BLaER1 (cell line): ENCODE results near the gene DCAF7.

Experiments used
- H3K27ac ChIP-seq: shearing (Covaris generic); formaldehyde crosslinking; 2 replicates; pipeline ENCODE4 v1.8.1; 2022
- H3K27me3 ChIP-seq: shearing (Covaris generic); formaldehyde crosslinking; 2 replicates; pipeline ENCODE4 v1.8.1; 2022
- H3K36me3 ChIP-seq: shearing (Covaris generic); formaldehyde crosslinking; 2 replicates; pipeline ENCODE4 v1.8.1; 2022
- H3K4me1 ChIP-seq: shearing (Covaris generic); formaldehyde crosslinking; 2 replicates; pipeline ENCODE4 v1.8.1; 2022
- H3K4me2 ChIP-seq: shearing (Covaris generic); formaldehyde crosslinking; 2 replicates; pipeline ENCODE4 v1.8.1; 2022
- H3K4me3 ChIP-seq: shearing (Covaris generic); formaldehyde crosslinking; 2 replicates; pipeline ENCODE4 v1.8.1; 2022
- H3K9ac ChIP-seq: shearing (Covaris generic); formaldehyde crosslinking; 2 replicates; pipeline ENCODE4 v1.8.1; 2022
- H3K9me3 ChIP-seq: shearing (Covaris generic); formaldehyde crosslinking; 2 replicates; pipeline ENCODE4 v1.8.1; 2022
- H4K20me1 ChIP-seq: shearing (Covaris generic); formaldehyde crosslinking; 2 replicates; pipeline ENCODE4 v1.8.1; 2022
- Cebpa-rat ChIP-seq: shearing (Covaris generic); IDR thresholded peaks from 2 replicates; pipeline ENCODE4 v1.8.1; 2022

The DCAF7 gene

DNA sequence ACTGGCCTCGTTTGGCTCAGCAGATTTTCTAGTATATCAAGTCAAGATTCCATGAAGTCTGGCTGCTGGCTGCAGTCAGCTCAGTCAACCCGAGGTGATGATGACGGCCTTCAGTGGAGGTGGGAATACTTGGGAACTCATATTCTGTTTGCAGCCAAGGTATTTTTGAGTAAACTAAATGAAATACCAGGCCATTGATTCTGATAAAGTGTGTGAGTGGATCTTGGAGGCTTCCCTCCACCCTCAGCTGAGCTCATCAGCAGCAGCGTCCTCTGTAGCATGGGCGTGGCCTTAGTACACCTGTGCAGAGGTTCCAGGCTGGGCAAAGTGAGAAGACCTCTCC, 28.5 kb downstream of the DCAF7 start:
- H4K20me1 ChIP-seq: peaks cover 100% of the 10 kb centered on the region
- H3K9me3 ChIP-seq: no peaks in the 10 kb centered on the region
- H3K9ac ChIP-seq: no peak overlapping the region
- H3K36me3 ChIP-seq: peaks cover 91% of the 10 kb centered on the region
- no peak overlapping the region for H3K27ac ChIP-seq
- no peaks in the 10 kb centered on the region for H3K27me3 ChIP-seq
- no peaks in the 10 kb centered on the region for H3K4me1 ChIP-seq
- H3K4me2 ChIP-seq: no peak overlapping the region
- H3K4me3 ChIP-seq: no peak overlapping the region
- TF ChIP-seq Cebpa-rat: no peak

DNA sequence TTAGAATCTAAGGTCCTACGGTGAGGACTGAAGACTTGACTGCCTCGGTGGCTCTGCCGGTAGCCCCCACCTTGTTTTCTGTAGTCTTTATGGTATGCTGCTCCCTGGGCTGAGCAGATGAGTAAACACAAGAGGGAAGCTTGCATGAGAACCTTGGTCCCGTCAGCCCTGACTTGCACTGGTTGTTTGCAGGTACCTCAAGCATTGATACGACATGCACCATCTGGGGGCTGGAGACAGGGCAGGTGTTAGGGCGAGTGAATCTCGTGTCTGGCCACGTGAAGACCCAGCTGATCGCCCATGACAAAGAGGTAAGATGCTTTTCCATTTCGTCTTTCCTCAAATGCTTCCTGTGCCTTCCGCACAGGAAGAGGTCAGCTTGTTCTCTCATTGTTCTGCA, 29.4 kb downstream of the DCAF7 start:
- no peak for TF ChIP-seq Cebpa-rat
- Histone ChIP-seq H3K27me3 (no peaks in the 10 kb centered on the region), H3K4me1 (no peaks in the 10 kb centered on the region), H3K36me3 (peaks cover 96% of the 10 kb centered on the region), H4K20me1 (peaks cover 99% of the 10 kb centered on the region), H3K4me2 (no peak overlapping the region), H3K9ac (no peak overlapping the region), H3K4me3 (no peak overlapping the region), H3K9me3 (no peaks in the 10 kb centered on the region), H3K27ac (no peak overlapping the region)

DNA sequence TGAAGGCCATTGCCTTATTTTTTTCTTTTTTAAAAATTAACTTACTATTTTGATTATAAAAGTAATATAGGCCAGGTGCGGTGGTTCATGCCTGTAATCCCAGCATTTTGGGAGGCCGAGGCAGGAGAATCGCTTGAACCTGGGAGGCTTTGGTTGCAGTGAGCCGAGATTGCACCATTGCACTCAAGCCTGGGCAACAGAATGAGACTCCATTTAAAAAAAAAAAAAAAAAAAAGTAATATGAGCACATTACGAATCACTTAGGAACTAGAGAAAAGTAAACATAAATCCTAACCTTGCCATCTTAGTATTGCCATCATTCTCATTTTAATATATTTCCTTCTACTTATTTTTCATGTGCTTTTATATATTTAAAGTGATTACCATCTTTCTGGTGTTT, 37.5 kb downstream of the DCAF7 start:
- Histone ChIP-seq H3K27ac (no peak overlapping the region), H3K4me1 (0 out of 2 replicates have a peak, but pooled peaks cover 5% of the 10 kb centered on the region), H3K9ac (no peak overlapping the region), H3K4me3 (no peak overlapping the region), H4K20me1 (peaks cover 55% of the 10 kb centered on the region), H3K27me3 (no peaks in the 10 kb centered on the region), H3K36me3 (peaks cover 98% of the 10 kb centered on the region), H3K4me2 (no peak overlapping the region), H3K9me3 (no peaks in the 10 kb centered on the region)
- no peak for TF ChIP-seq Cebpa-rat

DNA sequence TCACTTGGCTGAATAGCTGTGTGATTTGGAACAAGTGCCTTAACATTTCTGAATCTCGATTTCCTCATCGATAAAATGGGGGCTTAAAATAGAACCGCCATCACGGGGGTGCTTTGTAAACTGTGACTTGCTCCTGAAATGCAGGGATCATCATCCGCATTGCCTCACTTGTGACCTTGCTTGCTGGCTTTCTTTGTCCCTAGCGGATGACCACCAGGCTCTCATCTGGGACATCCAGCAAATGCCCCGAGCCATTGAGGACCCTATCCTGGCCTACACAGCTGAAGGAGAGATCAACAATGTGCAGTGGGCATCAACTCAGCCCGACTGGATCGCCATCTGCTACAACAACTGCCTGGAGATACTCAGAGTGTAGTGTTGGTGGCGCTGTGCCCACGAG, 38.5 kb downstream of the DCAF7 start:
- H4K20me1 ChIP-seq: peaks cover 45% of the 10 kb centered on the region
- no peak overlapping the region for H3K4me2 ChIP-seq
- H3K27ac ChIP-seq: no peak overlapping the region
- peaks cover 95% of the 10 kb centered on the region for H3K36me3 ChIP-seq
- H3K27me3 ChIP-seq: no peaks in the 10 kb centered on the region
- no peak overlapping the region for H3K9ac ChIP-seq
- 0 out of 2 replicates have a peak, but pooled peaks cover 5% of the 10 kb centered on the region for H3K4me1 ChIP-seq
- TF ChIP-seq Cebpa-rat: no peak
- no peaks in the 10 kb centered on the region for H3K9me3 ChIP-seq
- no peak overlapping the region for H3K4me3 ChIP-seq

DNA sequence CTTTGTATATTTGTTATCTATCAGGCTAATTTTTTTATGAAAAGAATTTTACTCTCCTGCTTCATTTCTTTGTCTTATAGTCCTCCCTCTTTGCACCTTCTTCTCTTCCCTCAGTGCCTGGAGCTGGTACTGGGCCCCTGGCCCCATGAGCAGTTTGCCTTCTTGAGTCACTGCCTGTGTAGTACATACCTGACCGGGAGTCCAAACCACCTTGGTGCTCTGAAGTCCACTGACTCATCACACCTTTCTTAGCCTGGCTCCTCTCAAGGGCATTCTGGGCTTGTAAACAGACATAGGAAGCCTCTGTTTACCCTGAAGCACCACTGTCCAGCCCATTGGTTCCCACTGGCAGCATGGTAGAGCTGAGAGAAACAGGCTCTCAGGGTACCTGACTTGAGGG, 39.4 kb downstream of the DCAF7 start:
- Histone ChIP-seq H3K4me3 (no peak overlapping the region), H3K36me3 (peaks cover 95% of the 10 kb centered on the region)
- no peak for TF ChIP-seq Cebpa-rat

DNA sequence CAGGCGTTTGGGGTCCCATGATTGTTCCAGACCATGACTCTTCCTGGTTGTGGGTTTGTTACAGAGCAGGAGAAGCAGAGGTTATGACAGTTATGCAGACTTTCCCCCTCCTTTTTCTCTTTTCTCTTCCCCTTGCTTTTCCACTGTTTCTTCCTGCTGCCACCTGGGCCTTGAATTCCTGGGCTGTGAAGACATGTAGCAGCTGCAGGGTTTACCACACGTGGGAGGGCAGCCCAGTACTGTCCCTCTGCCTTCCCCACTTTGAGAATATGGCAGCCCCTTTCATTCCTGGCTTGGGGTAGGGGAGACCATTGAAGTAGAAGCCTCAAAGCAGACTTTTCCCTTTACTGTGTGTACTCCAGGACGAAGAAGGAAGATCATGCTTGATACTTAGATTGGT, 42.5 kb downstream of the DCAF7 start:
- H3K4me1 ChIP-seq: no peaks in the 10 kb centered on the region
- peaks cover 79% of the 10 kb centered on the region for H3K36me3 ChIP-seq
- no peak overlapping the region for H3K4me2 ChIP-seq
- H3K4me3 ChIP-seq: no peak overlapping the region
- no peak overlapping the region for H3K9ac ChIP-seq
- no peaks in the 10 kb centered on the region for H3K9me3 ChIP-seq
- H3K27me3 ChIP-seq: no peaks in the 10 kb centered on the region
- H3K27ac ChIP-seq: no peak overlapping the region
- H4K20me1 ChIP-seq: 0 out of 2 replicates have a peak, but pooled peaks cover 11% of the 10 kb centered on the region
- TF ChIP-seq Cebpa-rat: no peak

More for the DNA sequence above, 39.4 kb downstream of the DCAF7 start:
- Histone ChIP-seq H3K4me1 (0 out of 2 replicates have a peak, but pooled peaks cover 5% of the 10 kb centered on the region), H3K9me3 (no peaks in the 10 kb centered on the region), H3K27ac (no peak overlapping the region), H3K27me3 (no peaks in the 10 kb centered on the region), H4K20me1 (peaks cover 37% of the 10 kb centered on the region), H3K9ac (no peak overlapping the region), H3K4me2 (no peak overlapping the region)

DNA sequence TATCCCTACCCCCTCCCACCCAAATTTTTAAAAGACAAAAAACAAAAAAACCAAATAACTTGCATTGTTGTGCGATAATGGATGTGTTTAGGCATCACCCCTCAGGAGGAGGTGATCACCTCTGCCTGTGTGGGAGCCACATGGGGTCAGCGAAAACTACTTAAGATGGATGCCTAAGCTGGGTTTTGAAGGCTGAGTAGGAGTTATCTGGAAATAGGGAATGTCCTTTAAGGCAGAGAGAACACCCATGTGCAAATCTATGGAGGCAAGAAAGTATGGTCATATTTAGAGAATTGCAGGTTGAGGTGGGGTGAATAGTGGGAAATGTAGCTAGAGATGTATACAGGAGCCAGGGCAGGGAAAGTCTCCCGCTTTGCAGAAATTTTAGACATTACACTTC, 44.9 kb downstream of the DCAF7 start:
- peaks cover 56% of the 10 kb centered on the region for H3K36me3 ChIP-seq
- H4K20me1 ChIP-seq: 0 out of 2 replicates have a peak, but pooled peaks cover 11% of the 10 kb centered on the region
- H3K9ac ChIP-seq: no peak overlapping the region

DNA sequence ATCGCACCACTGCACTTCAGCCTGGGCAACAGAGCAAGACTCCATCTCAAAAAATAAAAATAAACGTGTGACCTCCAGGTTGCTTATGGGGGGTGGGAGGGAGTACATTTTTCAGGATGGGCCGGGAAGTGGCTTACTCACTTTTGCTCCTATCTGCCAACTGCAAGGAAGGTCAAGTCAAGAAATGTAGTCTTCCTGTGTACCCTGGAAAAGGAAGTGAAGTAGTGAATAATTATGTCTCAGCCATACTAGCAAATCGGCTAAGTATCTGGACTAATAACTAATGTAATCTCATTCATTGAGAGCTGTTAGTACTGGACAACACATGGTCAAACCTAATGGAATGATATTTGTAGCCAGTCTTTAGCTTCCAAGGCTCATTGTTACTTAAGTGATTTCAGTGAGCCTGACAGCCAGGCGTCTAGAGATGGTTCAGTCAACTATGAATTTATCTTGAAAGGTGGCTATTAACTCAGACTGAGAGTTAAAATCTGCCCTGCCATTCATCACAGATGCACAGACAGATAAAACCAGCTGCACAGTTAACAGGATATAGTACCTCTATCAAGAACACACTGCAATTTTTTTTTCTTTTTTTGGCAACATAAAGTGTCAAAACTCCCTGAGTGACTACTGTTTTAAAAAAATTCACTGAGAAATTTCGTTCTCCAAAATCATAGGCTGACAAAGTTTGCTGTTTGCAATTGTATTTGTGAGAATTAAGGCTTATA, 46.7 kb downstream of the DCAF7 start:
- Histone ChIP-seq H3K4me1 (peaks cover 16% of the 10 kb centered on the region), H3K9ac (no peak overlapping the region), H3K9me3 (no peaks in the 10 kb centered on the region), H3K4me2 (no peak overlapping the region), H3K4me3 (no peak overlapping the region), H3K27me3 (no peaks in the 10 kb centered on the region), H4K20me1 (no peaks in the 10 kb centered on the region), H3K27ac (no peak overlapping the region), H3K36me3 (peaks cover 37% of the 10 kb centered on the region)
- no peak for TF ChIP-seq Cebpa-rat

More for the DNA sequence above, 44.9 kb downstream of the DCAF7 start:
- Histone ChIP-seq H3K27ac (no peak overlapping the region), H3K4me1 (peaks cover 4% of the 10 kb centered on the region; the same call in 1 of the 2 replicates), H3K4me2 (no peak overlapping the region), H3K9me3 (no peaks in the 10 kb centered on the region), H3K4me3 (no peak overlapping the region), H3K27me3 (no peaks in the 10 kb centered on the region)
- no peak for TF ChIP-seq Cebpa-rat

DNA sequence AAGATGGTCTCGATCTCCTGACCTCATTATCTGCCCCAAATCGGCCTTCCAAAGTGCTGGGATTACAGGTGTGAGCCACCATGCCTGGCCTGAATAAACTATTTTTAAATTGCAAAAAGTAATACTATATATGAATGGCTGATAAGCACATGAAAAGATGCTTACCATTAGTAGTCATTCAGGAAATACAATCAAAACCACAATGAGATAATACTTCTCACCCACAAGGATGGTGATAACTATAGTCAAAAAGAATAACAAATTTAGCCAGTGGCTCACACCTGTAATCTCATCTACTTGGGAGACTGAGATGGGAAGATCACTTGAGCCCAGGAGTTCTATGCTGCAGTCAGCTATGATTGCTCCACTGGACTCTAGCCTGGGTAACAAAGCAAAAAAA, 48.0 kb downstream of the DCAF7 start:
- TF ChIP-seq Cebpa-rat: no peak
- H3K4me2 ChIP-seq: no peak overlapping the region
- peaks cover 18% of the 10 kb centered on the region for H3K4me1 ChIP-seq
- no peaks in the 10 kb centered on the region for H3K9me3 ChIP-seq
- no peaks in the 10 kb centered on the region for H3K27me3 ChIP-seq
- no peak overlapping the region for H3K4me3 ChIP-seq
- H3K9ac ChIP-seq: no peak overlapping the region
- H4K20me1 ChIP-seq: no peaks in the 10 kb centered on the region
- H3K36me3 ChIP-seq: peaks cover 29% of the 10 kb centered on the region
- H3K27ac ChIP-seq: no peak overlapping the region

DNA sequence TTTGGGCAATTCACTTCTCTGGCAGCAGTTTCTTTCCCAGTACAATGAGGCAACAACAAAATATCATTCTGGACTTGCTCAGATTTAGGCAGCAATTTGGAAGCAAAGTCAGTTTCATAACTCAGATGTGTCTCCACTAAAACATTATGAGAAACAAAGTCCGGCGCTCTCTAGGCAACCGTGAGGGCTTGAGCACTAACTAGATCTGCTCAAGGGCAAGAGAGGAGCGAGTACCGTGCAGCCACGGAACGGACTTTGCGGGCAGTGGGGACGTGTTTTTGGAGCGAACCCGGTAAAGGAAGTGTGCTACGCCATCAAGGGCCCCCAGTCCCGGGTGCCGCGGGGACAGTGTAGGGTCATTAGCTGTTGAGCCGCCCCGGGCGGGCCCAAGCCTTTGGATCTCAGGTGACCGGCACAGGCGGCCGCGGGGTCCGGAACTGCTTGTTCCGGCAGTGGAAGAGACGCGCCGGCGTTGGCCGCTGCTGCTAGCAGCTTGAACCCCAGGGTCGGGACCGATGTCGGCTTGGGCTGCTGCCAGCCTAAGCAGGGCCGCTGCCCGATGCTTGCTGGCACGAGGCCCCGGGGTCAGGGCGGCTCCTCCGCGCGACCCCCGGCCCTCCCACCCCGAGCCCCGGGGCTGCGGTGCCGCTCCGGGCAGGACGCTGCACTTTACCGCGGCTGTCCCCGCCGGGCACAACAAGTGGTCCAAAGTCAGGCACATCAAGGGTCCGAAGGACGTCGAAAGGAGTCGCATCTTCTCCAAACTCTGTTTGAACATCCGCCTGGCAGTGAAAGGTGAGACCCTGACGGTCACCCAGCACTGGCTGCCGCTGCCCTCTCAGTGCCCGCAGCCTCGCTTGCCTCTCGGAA, 50.5 kb downstream of the DCAF7 start, which contains the start of gene TACO1:
Gene TACO1, plus strand, starts transcription at position 327 of the 870 bp plus-strand sequence. Its CDS starts 189 bp downstream, at position 516.
- peak within 1 kb of the TSS; percentile 95 for H3K4me2 ChIP-seq
- peak within 1 kb of the TSS; percentile 89 for H3K27ac ChIP-seq

More for the DNA sequence above, 50.5 kb downstream of the DCAF7 start, which contains the start of gene TACO1:
- no peak for TF ChIP-seq Cebpa-rat
- Histone ChIP-seq H3K4me3 (peak within 1 kb of the TSS; percentile 92), H3K4me1 (peaks cover 18% of the 10 kb centered on the region), H3K27me3 (no peaks in the 10 kb centered on the region), H3K9me3 (no peaks in the 10 kb centered on the region), H3K36me3 (peaks cover 32% of the 10 kb centered on the region), H3K9ac (peak within 1 kb of the TSS; percentile 96), H4K20me1 (no peaks in the 10 kb centered on the region)
